Fibroblast of the aortic adventitia (primary cell): ENCODE data around the gene TRIM7. TPM values are rescaled to one million over a fixed set of nuclear protein-coding genes. Genes with fewer than 3 reads are reported as not detected.

ENCODE experiments used
- DNase-seq: peaks from one replicate; pipeline ENCODE4 v3.0.0-alpha.2; 2010; ENCODE audit warnings: low read depth
- H3K4me3 ChIP-seq: 2 replicates; pipeline ENCODE4 v1.5.1; 2011; ENCODE audit warnings: low read depth, mild to moderate bottlenecking, control low read depth, low read length, moderate library complexity
- CTCF ChIP-seq: IDR thresholded peaks from 2 replicates; pipeline ENCODE4 v1.5.1; 2011; ENCODE audit warnings: mild to moderate bottlenecking, low read length, control low read depth, inconsistent platforms; ENCODE audit not compliant: insufficient read depth
- total RNA-seq: library from RNA; depleted of rRNA; stranded (reverse); fragments of >200 nt; gene quantifications from 2 replicates; pipeline ENCODE4 v1.2.3, GENCODE V29; 2012; ENCODE audit warnings: low replicate concordance

TRIM7 gene
- total RNA-seq, 1 donor, result 3.3 TPM

GRCh38 chr5:181158869-181159268, 46.1 kb downstream of the TRIM7 start:
- DNase-seq, result no peak
- TF ChIP-seq CTCF, result no peak
- no peak overlapping the region for H3K4me3 ChIP-seq

- no peak for DNase-seq
- no peak overlapping the region for H3K4me3 ChIP-seq
- no peak for TF ChIP-seq CTCF
These were observed 48.2 kb downstream of the TRIM7 start for GRCh38 chr5:181156758-181157157.

- no peak for DNase-seq
- TF ChIP-seq CTCF, result no peak
- no peak overlapping the region for H3K4me3 ChIP-seq
These were observed 51.2 kb downstream of the TRIM7 start for GRCh38 chr5:181153814-181154213.

DNA sequence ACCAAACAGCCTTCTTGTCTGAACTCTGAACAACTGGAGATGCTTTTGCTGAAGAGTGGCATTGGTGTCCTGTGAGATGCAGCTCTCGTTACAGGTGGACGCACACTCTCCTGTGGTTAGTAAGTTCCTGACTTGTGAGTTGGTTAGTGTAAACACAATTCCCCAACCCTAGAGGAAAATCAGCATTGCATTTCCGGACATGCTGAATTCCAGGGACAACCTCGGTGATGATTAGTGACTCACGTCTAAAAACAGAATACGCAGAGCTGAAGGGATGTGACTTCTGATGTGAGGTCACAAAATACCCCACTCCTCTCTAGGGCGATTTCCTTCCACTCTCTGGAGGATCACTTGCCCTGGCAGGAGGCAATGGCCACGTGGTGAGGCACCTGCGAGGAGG, 52.6 kb downstream of the TRIM7 start:
- DNase-seq, result no peak

GRCh38 chr5:181151146-181151545, 53.9 kb downstream of the TRIM7 start:
- H3K4me3 ChIP-seq, result no peak overlapping the region
- no peak for TF ChIP-seq CTCF
- DNase-seq, result no peak

More for the DNA sequence above, 52.6 kb downstream of the TRIM7 start:
- TF ChIP-seq CTCF, result no peak
- no peak overlapping the region for H3K4me3 ChIP-seq

GRCh38 chr5:181149806-181150733, 54.9 kb downstream of the TRIM7 start:
- TF ChIP-seq CTCF, result no peak
- DNase-seq, result no peak
- no peak overlapping the region for H3K4me3 ChIP-seq
